H9 (cell line): Measurements from ENCODE around the gene FAHD1. TPM values are rescaled to one million over a fixed set of nuclear protein-coding genes. Genes with fewer than 3 reads are reported as not detected.

Experiments
- DNase-seq: peaks from one replicate; pipeline ENCODE4 v3.0.0-alpha.2; 2017
- H2AFZ ChIP-seq: one replicate; pipeline ENCODE4 v1.6.1; 2013; ENCODE audit warnings: mild to moderate bottlenecking, low read length, control low read depth, moderate library complexity
- H2AK5ac ChIP-seq: 2 replicates; pipeline ENCODE4 v1.6.1; 2013; ENCODE audit warnings: low read length, control low read depth, mixed read lengths; ENCODE audit not compliant: insufficient read length
- H2BK120ac ChIP-seq: one replicate; pipeline ENCODE4 v1.6.1; 2013; ENCODE audit warnings: low read depth, mild to moderate bottlenecking, low read length, control low read depth, inconsistent platforms; ENCODE audit not compliant: poor library complexity, severe bottlenecking
- H2BK12ac ChIP-seq: 2 replicates; pipeline ENCODE4 v1.6.1; 2013; ENCODE audit warnings: low read length, control low read depth, mixed read lengths, low read depth; ENCODE audit not compliant: insufficient read length
- H2BK15ac ChIP-seq: 2 replicates; pipeline ENCODE4 v1.6.1; 2013; ENCODE audit warnings: low read depth, low read length, control low read depth
- H2BK20ac ChIP-seq: one replicate; pipeline ENCODE4 v1.6.1; 2013; ENCODE audit warnings: low read depth, mild to moderate bottlenecking, low read length, control low read depth, inconsistent platforms; ENCODE audit not compliant: poor library complexity, severe bottlenecking
- H2BK5ac ChIP-seq: 2 replicates; pipeline ENCODE4 v1.6.1; 2013; ENCODE audit warnings: low read length, control low read depth, mixed read lengths; ENCODE audit not compliant: insufficient read length
- H3K14ac ChIP-seq: 2 replicates; pipeline ENCODE4 v1.6.1; 2013; ENCODE audit warnings: low read length, control low read depth; ENCODE audit not compliant: insufficient read depth
- H3K18ac ChIP-seq: 2 replicates; pipeline ENCODE4 v1.6.1; 2013; ENCODE audit warnings: low read depth, mild to moderate bottlenecking, mixed read lengths, low read length, control low read depth; ENCODE audit not compliant: insufficient read length
- H3K23ac ChIP-seq: 2 replicates; pipeline ENCODE4 v1.6.1; 2013; ENCODE audit warnings: low read length, control low read depth, mixed read lengths, low read depth; ENCODE audit not compliant: insufficient read length
- H3K23me2 ChIP-seq: 2 replicates; pipeline ENCODE4 v1.6.1; 2013; ENCODE audit warnings: low read depth, mild to moderate bottlenecking, mixed read lengths, low read length, control low read depth; ENCODE audit not compliant: insufficient read length, poor library complexity, severe bottlenecking
- H3K27ac ChIP-seq: 2 replicates; pipeline ENCODE4 v1.5.1; 2013; ENCODE audit warnings: low read length, control low read depth, mixed read lengths, low read depth; ENCODE audit not compliant: insufficient read length
- H3K27me3 ChIP-seq: 2 replicates; pipeline ENCODE4 v1.6.1; 2013; ENCODE audit warnings: low read length, control low read depth, inconsistent platforms; ENCODE audit not compliant: insufficient read depth
- H3K4ac ChIP-seq: 2 replicates; pipeline ENCODE4 v1.6.1; 2013; ENCODE audit warnings: low read depth, mild to moderate bottlenecking, control low read depth, inconsistent platforms, low read length, moderate library complexity
- H3K4me1 ChIP-seq: 2 replicates; pipeline ENCODE4 v1.6.1; 2013; ENCODE audit warnings: low read length, control low read depth, inconsistent platforms; ENCODE audit not compliant: insufficient read depth
- H3K4me2 ChIP-seq: 2 replicates; pipeline ENCODE4 v1.6.1; 2013; ENCODE audit warnings: low read length, control low read depth, mixed read lengths; ENCODE audit not compliant: insufficient read length, insufficient read depth
- H3K56ac ChIP-seq: 2 replicates; pipeline ENCODE4 v1.6.1; 2013; ENCODE audit warnings: low read depth, mild to moderate bottlenecking, mixed read lengths, low read length, control low read depth; ENCODE audit not compliant: insufficient read length
- H3K79me1 ChIP-seq: 2 replicates; pipeline ENCODE4 v1.6.1; 2013; ENCODE audit warnings: low read depth, mild to moderate bottlenecking, moderate library complexity, low read length, control low read depth, inconsistent platforms; ENCODE audit not compliant: insufficient read depth, poor library complexity, severe bottlenecking
- H3K79me2 ChIP-seq: 2 replicates; pipeline ENCODE4 v1.6.1; 2013; ENCODE audit warnings: low read length, control low read depth, inconsistent platforms; ENCODE audit not compliant: insufficient read depth
- H3K9ac ChIP-seq: 2 replicates; pipeline ENCODE4 v1.6.1; 2013; ENCODE audit warnings: low read length, control low read depth, mixed read lengths; ENCODE audit not compliant: insufficient read length; ENCODE audit errors: extremely low read depth
- H3K9me3 ChIP-seq: one replicate; pipeline ENCODE4 v1.6.1; 2013; ENCODE audit warnings: low read depth, low read length, inconsistent platforms; ENCODE audit not compliant: control insufficient read depth
- H3T11ph ChIP-seq: one replicate; pipeline ENCODE4 v1.6.1; 2013; ENCODE audit warnings: mild to moderate bottlenecking, low read length, control low read depth, inconsistent platforms
- H4K20me1 ChIP-seq: one replicate; pipeline ENCODE4 v1.6.1; 2013; ENCODE audit not compliant: control insufficient read depth, insufficient read length, insufficient read depth
- H4K5ac ChIP-seq: 2 replicates; pipeline ENCODE4 v1.6.1; 2013; ENCODE audit warnings: low read depth, mild to moderate bottlenecking, mixed read lengths, low read length, control low read depth; ENCODE audit not compliant: insufficient read length
- H4K8ac ChIP-seq: replicated peaks from 2 replicates; pipeline ENCODE4 v1.6.1; 2013; ENCODE audit warnings: low read length, control low read depth, mixed read lengths, low read depth; ENCODE audit not compliant: insufficient read length
- H4K91ac ChIP-seq: 2 replicates; pipeline ENCODE4 v1.6.1; 2013; ENCODE audit warnings: low read depth, mild to moderate bottlenecking, moderate library complexity, mixed read lengths, low read length, control low read depth; ENCODE audit not compliant: insufficient read length
- H3K27ac Mint-ChIP-seq, 3 experiments: 2 replicates in 2 of 3; 3 replicates in 1 of 3; pipeline ENCODE4 v1.8.0; 2020 to 2021; ENCODE audit warnings: mixed read lengths in 3 of 3, mild to moderate bottlenecking in 1 of 3, moderate library complexity in 1 of 3
- H3K27me3 Mint-ChIP-seq: 2 replicates; pipeline ENCODE4 v1.8.0; 2021; ENCODE audit warnings: low read depth, mild to moderate bottlenecking, moderate library complexity, mixed read lengths
- H3K36me3 Mint-ChIP-seq, 3 experiments: 2 replicates in 2 of 3; 3 replicates in 1 of 3; pipeline ENCODE4 v1.8.0; 2020 to 2021; ENCODE audit warnings: low read depth in 3 of 3, mixed read lengths in 3 of 3; ENCODE audit not compliant: insufficient read depth in 1 of 3
- H3K4me1 Mint-ChIP-seq, 2 experiments: 2 replicates each; pipeline ENCODE4 v1.8.0; 2020; ENCODE audit warnings: mixed read lengths in 2 of 2
- H3K4me3 Mint-ChIP-seq, 2 experiments: 2 replicates in 1 of 2; 3 replicates in 1 of 2; pipeline ENCODE4 v1.8.0; 2020 to 2021; ENCODE audit warnings: mild to moderate bottlenecking in 2 of 2, mixed read lengths in 2 of 2, moderate library complexity in 1 of 2
- H3K9me3 Mint-ChIP-seq, 2 experiments: 2 replicates in 1 of 2; 3 replicates in 1 of 2; pipeline ENCODE4 v1.8.0; 2020; ENCODE audit warnings: mild to moderate bottlenecking in 2 of 2, mixed read lengths in 2 of 2, moderate library complexity in 1 of 2
- WGBS: extraction: QIAGEN DNeasy Blood & Tissue Kit; methylation state at CpG from one replicate; pipeline ENCODE4 v1.1.7; 2013; ENCODE audit warnings: missing lambda C conversion rate, low lambda C conversion rate, mixed read lengths; ENCODE audit not compliant: insufficient read length; ENCODE audit errors: extremely low coverage; 5-methylcytosine and 5-hydroxymethylcytosine counted together
- total RNA-seq: library from RNA; stranded (reverse); gene quantifications from 2 replicates; pipeline ENCODE4 v1.2.1, GENCODE V29; 2021
- TF ChIP-seq, protein P1 (sequence below): fragments of 200-600 bp; sonication (generic); conservative IDR thresholded peaks from 3 replicates; pipeline ENCODE4 v1.8.0; 2021; ENCODE audit warnings: antibody characterized with exemption, mild to moderate bottlenecking

Gene FAHD1
- total RNA-seq, 1 experiment from 2014 or later, result 16.2 TPM

DNA sequence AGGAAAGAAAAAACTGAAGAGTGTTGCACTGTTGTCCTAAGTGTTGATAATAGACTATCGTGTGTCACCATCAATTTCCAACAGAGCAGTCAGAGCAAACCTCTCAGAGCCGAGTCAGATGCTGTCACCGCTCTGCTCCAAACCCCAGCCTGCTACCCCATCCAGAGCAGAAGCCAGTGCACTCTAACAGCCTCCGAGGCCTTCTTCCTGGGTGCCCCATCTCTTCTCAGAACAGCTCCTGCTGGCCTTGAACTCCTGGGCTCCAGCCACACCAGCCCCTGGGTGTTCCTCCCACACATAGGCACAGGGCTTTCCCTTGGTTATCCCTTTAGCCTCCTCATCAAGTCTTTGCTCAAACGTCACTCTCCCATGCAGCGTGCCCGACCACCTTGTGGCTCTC is 24.0 kb downstream of the FAHD1 start:
- Histone ChIP-seq H2BK120ac (no peak overlapping the region), H3K27ac (no peak overlapping the region), H2AK5ac (no peak overlapping the region), H4K8ac (no peak overlapping the region), H3K27me3 (no peaks in the 10 kb centered on the region), H4K5ac (no peak overlapping the region), H2AFZ (no peak overlapping the region), H3K4me2 (no peak overlapping the region), H4K91ac (no peak overlapping the region), H3T11ph (no peak overlapping the region), H2BK12ac (no peak overlapping the region), H2BK15ac (no peak overlapping the region), H3K4ac (no peak overlapping the region), H3K18ac (no peak overlapping the region), H3K23ac (no peak overlapping the region), H3K56ac (no peak overlapping the region), H2BK5ac (no peak overlapping the region), H3K23me2 (no peaks in the 10 kb centered on the region), H3K79me2 (no peaks in the 10 kb centered on the region), H3K9ac (no peak overlapping the region), H2BK20ac (no peak overlapping the region), H3K79me1 (no peaks in the 10 kb centered on the region), H4K20me1 (no peaks in the 10 kb centered on the region), H3K14ac (no peak overlapping the region), H3K4me1 (no peaks in the 10 kb centered on the region), H3K9me3 (no peaks in the 10 kb centered on the region)
- no peak for DNase-seq
- no peaks in the 10 kb centered on the region for H3K4me1 Mint-ChIP-seq
- peaks cover 64% of the 10 kb centered on the region for H3K27me3 Mint-ChIP-seq
- H3K36me3 Mint-ChIP-seq, result no peaks in the 10 kb centered on the region
- H3K27ac Mint-ChIP-seq, result no peak overlapping the region
- TF ChIP-seq, protein P1, sequence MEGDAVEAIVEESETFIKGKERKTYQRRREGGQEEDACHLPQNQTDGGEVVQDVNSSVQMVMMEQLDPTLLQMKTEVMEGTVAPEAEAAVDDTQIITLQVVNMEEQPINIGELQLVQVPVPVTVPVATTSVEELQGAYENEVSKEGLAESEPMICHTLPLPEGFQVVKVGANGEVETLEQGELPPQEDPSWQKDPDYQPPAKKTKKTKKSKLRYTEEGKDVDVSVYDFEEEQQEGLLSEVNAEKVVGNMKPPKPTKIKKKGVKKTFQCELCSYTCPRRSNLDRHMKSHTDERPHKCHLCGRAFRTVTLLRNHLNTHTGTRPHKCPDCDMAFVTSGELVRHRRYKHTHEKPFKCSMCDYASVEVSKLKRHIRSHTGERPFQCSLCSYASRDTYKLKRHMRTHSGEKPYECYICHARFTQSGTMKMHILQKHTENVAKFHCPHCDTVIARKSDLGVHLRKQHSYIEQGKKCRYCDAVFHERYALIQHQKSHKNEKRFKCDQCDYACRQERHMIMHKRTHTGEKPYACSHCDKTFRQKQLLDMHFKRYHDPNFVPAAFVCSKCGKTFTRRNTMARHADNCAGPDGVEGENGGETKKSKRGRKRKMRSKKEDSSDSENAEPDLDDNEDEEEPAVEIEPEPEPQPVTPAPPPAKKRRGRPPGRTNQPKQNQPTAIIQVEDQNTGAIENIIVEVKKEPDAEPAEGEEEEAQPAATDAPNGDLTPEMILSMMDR, result no peak
- H3K9me3 Mint-ChIP-seq, result no peaks in the 10 kb centered on the region; a peak in 1 of 5 replicates
- peak overlapping the region in 1 of 2 experiments; percentile 38; a peak in 1 of 5 replicates for H3K4me3 Mint-ChIP-seq
- no CpG with 5 or more reads among the region's 7 CpGs for WGBS
